OCI-LY1 (cell line): ENCODE measurements around the gene TPSAB1.
"Not testable (repeated sequence)": the region's sequence is repeated elsewhere in the genome, so short reads cannot be mapped to it uniquely, and the experiment has no call there.

Source experiments
- CTCF ChIP-seq: fragments of 200-600 bp; sonication (generic), shearing (Covaris generic); IDR thresholded peaks from 2 replicates; pipeline ENCODE4 v1.5.1; 2017; ENCODE audit warnings: mild to moderate bottlenecking, antibody characterized with exemption, low read length, moderate library complexity, mixed read lengths
- EZH2 ChIP-seq: fragments of 200-600 bp; sonication (generic), shearing (Covaris generic); IDR thresholded peaks from 2 replicates; pipeline ENCODE4 v1.8.0; 2017; ENCODE audit warnings: borderline replicate concordance, mixed run types, mild to moderate bottlenecking, antibody characterized with exemption, low read length, moderate library complexity, mixed read lengths

DNA sequence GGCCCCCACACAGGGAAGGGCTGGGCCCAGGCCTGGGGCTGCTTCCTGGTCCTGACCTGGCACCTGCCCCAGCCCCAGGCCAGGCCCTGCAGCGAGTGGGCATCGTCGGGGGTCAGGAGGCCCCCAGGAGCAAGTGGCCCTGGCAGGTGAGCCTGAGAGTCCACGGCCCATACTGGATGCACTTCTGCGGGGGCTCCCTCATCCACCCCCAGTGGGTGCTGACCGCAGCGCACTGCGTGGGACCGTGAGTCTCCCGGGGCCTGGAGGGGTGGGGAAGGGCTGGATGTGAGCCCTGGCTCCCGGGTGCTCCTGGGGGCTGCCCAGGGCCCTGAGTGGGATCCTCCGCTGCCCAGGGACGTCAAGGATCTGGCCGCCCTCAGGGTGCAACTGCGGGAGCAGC lies 576 bp downstream of the TPSAB1 start:
- TF ChIP-seq CTCF, EZH2: not testable (repeated sequence)
